GM19372 (cell line): ENCODE measurements around the gene GPATCH2.
"Not testable (repeated sequence)": the region's sequence is repeated elsewhere in the genome, so short reads cannot be mapped to it uniquely, and the experiment has no call there.

Experiments
- ATAC-seq: cut with Tn5 transposase; IDR thresholded peaks from one replicate; pipeline ENCODE4 v1.9.1; 2021; ENCODE audit warnings: mild to moderate bottlenecking, low read depth, moderate library complexity; ENCODE audit not compliant: unreplicated experiment

Gene GPATCH2

DNA sequence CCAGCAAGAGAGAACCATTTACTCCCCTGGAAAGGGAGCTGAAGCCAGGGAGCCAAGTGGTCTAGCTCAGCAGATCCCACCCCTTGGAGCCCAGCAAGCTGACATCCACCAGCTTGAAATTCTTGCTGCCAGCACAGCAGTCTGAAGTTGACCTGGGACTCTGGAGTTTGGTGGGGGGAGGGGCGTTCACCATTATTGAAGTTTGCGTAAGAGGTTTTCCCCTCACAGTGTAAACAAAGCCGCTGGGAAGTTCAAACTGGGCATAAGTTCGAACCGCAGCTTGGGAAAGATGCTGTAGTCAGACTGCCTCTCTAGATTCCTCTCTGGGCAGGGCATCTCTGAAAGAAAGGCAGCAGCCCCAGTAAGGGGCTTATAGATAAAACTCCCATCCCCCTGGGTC, 251.1 kb downstream of the GPATCH2 start:
- ATAC-seq, result not testable (repeated sequence)

DNA sequence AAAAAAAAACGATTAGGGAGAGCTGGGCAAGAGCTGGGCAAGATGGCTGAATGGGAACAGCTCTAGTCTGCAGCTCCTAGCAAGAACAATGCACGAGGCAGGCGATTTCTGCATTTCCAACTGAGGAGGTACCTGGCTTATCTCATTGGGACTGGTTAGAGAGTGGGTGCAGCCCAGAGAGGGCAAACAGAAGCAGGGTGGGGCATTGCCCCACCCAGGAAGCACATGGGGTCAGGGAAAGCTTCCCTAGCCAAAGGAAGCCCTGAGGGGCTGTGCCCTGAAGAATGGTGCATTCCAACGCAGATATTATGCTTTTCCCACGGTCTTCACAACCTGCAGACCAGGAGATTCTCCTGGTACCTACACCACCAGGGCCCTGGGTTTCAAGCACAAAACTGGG, 251.6 kb downstream of the GPATCH2 start:
- no peak for ATAC-seq
